ENCODE results near the gene SRBD1.
A peak's percentile ranks its signal among the peaks of the same experiment; 100 is the strongest.

The SRBD1 gene

DNA sequence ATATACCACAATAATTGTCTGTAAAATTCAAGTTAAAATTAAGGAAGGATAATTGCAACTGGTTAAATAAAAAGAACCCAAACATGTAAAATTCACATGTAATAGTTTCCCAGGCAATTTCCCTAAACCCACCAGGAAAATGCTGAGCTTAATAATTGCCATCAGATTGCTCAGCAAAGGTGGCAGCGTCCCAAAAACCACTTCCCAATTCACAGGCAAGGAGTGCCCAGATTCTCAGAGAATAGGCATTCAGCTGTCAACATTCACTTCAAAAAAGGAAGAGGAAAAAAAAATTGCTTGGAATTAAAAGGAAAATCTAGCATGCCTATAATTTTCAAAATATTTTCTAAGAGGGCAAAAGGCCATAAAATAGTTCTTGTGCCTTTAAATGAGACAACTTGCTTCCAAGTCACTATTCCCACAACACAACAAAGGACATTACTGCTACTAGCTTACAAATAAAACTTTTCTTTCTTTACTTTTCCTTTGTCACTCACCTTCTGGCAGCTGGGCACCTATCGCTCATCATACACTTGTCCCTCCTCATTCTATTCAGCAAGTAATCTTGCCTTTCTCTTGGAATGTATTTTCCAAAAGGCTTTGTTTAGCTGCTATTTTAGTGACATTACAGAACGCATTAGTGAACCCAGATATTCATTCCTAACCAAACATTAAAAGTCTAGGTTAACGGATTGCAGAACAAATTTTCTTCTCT is 15.2 kb downstream of the SRBD1 start:
- no peak for DNase-seq (ENCODE audit: low read depth)

GRCh38 chr2:45591073-45591472 is 20.0 kb downstream of the SRBD1 start:
- DNase-seq (ENCODE audit: low read depth), result no peak

GRCh38 chr2:45588158-45588829 is 22.8 kb downstream of the SRBD1 start:
- no peak for DNase-seq (ENCODE audit: low read depth)

GRCh38 chr2:45586600-45586999 is 24.5 kb downstream of the SRBD1 start:
- DNase-seq (ENCODE audit: low read depth), result no peak

DNA sequence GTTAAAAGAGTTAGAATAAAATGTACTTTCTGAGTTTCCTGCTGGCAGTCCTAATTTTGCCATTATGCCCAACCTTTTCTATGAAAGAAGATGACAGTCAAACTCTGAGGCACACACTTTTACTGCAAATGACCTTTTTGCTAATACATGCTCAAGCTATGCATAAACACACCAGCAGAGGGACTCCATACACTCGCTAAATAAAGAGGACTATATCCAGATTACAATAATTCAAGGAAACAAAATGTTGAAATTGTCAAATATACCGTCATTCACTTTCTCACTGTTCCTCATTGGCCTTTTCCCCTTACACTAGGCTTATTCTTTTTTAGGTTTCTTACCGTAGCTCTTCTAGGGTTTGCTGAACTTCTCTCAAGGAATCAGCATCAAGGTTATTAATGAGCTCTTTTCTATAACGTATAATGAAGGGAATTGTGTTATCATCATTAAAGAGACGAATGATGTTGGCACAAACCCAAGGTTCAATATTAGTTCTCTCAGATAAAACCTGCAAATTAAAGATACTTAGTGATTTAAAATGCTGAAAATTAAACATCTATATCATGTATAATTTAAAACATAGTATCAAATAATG is 25.7 kb downstream of the SRBD1 start:
- DNase-seq (ENCODE audit: low read depth), result peak; percentile 57

- DNase-seq (ENCODE audit: low read depth), result no peak
These were observed 27.1 kb downstream of the SRBD1 start for GRCh38 chr2:45583977-45584376.

DNA sequence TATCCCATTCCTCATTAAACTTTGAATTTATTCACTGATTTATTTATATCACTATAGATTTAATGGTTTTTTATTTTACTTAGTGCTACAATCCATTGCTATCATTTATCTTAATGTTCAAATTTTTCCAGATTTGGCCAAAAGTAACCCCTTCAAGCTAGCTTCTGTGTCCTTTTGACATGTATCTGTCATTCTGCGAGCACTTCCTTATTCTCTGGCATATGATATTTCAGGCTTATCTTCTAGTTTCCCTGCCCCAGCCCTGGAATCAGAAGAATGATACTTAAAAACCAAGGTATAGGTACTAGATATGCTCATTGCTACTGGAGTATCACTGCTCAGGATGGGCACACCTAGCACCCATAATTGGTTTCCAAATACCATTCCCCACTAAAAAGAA is 28.5 kb downstream of the SRBD1 start:
- DNase-seq (ENCODE audit: low read depth), result no peak

DNA sequence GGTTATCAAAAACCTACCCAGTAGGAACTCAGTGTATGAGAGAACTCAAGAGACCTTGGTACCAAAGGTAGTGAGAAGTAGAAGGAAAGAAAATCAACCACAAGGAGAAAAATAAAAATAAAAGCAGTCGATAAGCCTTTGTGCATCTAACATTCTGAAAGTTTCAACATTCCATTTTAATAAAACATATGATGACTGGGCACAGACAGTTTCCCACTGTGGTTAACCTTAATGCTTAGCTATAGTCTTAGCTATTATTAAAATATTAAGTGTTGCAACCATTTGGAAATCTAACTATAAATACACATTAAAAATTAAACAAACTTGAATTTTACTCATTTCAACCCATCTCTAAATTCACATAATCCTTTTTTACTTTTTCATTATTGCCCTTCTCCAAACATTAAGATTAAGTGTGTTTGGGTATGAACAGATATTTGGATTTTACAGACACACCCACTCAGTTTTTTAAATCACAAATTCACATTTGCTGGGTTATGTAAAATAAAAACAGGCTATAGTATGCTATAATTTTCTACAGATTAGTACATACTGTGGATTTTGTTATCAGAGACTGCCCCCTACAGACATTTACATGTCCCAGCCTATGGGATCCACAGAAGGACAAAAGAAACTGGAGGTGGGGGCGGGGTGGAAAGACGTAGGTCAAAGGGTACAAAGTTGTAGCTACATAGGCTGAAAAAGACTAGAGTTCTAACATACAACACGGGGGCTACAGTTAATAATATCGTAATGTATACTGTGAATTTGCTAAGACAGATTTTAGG is 32.8 kb downstream of the SRBD1 start:
- peak; percentile 56 for DNase-seq (ENCODE audit: low read depth)

- peak; percentile 55 for DNase-seq (ENCODE audit: low read depth)
These were observed 33.6 kb downstream of the SRBD1 start for GRCh38 chr2:45577441-45577840.

- DNase-seq (ENCODE audit: low read depth), result no peak
These were observed 35.2 kb downstream of the SRBD1 start for GRCh38 chr2:45575881-45576280.

DNA sequence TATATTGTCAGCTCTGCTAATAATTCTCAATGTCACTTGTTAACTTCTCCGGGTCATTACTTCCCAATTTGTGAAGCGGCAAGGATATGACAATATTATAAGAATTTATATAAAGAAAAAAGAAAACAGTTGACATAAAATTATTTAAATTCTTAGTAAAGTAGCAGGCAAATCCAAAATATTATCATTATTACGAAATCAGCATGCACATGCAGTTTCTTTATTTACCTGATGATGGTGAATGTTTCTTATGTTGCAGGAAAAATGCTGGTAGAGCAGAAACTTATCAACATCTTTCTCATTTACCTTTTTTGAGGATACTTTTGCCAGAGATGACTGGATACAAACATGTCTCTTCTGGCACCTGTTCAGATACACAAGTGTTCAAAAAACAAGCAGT is 38.1 kb downstream of the SRBD1 start:
- no peak for DNase-seq (ENCODE audit: low read depth)

DNA sequence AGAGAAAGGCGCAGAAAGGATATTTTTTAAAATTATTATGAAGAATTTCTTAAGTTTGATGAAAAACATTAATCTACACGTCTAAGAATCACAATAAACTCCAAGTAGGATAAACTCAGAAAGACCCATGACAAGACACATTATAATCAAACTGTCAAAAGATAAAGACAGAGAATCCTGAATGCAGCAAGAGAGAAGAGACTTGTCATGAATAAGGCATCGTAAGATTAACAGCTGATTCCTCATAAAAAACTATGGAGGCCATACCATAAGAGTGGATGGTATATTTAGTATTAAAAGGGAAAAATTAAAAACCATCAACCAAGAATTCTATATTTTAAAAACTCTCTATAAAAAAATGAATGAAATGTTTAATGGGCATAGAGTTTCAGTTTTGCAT is 39.1 kb downstream of the SRBD1 start:
- DNase-seq (ENCODE audit: low read depth), result no peak

- no peak for DNase-seq (ENCODE audit: low read depth)
These were observed 40.3 kb downstream of the SRBD1 start for GRCh38 chr2:45570671-45571334.

DNA sequence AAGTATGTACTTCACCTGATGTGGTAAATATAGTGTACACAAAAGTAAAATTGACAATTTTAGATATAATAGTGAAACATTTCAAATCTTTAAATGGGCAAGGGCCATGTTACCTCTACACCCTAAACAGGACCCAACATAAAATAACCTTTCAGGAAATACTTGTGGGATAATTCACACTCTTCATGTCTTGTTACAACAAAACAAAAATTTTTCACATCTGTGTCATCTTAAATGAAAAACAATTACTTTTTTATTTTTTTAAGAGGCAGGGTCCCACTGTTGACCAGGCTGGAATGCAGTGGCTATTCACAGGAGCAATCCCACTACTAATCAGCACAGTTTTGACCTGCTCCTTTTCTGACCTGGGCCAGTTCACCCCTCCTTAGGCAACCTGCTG is 42.1 kb downstream of the SRBD1 start:
- no peak for DNase-seq (ENCODE audit: low read depth)

DNA sequence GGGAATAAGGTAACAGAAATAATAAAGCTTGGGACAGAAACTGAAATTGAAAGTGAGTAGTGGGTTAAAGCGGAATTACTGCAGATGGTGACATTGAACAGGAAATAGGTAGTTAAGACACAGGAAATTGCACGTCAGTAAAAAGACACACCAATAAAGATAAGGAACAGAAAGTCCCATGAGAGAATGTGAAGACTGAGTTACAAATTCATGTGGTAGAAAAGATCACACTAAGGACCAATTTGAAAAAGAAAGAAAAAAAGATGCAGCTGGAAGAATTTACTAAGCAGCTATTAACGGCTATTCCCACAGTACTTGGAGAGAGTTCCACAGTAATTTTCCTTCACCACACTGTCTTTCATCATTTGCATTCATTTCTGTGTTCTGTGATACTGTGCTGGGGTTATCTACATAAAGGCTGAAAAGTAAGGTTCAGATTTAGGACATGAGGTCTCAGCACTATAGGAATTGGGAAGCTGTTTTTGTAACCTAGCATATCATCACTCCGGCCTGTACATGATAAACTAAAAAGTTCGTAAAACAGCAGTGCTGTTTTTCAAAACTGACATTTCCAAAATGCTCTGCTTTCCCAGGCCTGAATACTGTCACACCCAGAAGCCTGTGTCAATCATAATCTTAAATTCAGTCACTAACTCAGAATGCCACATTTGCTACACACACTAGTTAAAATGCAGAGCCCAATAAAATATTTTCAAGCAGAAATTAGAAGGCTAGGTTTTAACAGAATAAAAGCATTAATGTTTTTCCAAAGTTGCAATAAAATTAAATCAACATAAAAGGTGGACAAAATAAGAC is 42.9 kb downstream of the SRBD1 start:
- peak; percentile 13 for DNase-seq (ENCODE audit: low read depth)

GRCh38 chr2:45567288-45567963 is 43.6 kb downstream of the SRBD1 start:
- DNase-seq (ENCODE audit: low read depth), result no peak

GRCh38 chr2:45559436-45559835 is 51.6 kb downstream of the SRBD1 start:
- DNase-seq (ENCODE audit: low read depth), result no peak

DNA sequence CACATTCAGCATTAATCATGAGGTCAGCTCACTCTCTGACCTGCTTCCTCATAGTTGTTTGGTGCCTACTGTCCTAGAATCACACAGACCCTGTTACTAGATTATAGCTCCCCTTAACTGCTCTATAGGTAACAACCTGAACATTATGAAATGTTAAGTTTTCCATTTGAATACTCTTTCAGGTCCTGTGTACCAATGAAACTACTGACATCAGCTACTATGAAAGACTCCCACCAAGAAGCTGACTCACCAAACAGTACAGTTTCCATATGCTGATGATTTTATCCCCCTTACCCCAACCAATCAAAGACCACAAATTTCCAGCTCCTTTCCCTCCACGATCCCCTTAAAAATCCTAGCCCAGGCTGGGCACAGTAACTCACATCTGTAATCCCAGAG is 56.3 kb downstream of the SRBD1 start:
- peak; percentile 58 for DNase-seq (ENCODE audit: low read depth)

DNA sequence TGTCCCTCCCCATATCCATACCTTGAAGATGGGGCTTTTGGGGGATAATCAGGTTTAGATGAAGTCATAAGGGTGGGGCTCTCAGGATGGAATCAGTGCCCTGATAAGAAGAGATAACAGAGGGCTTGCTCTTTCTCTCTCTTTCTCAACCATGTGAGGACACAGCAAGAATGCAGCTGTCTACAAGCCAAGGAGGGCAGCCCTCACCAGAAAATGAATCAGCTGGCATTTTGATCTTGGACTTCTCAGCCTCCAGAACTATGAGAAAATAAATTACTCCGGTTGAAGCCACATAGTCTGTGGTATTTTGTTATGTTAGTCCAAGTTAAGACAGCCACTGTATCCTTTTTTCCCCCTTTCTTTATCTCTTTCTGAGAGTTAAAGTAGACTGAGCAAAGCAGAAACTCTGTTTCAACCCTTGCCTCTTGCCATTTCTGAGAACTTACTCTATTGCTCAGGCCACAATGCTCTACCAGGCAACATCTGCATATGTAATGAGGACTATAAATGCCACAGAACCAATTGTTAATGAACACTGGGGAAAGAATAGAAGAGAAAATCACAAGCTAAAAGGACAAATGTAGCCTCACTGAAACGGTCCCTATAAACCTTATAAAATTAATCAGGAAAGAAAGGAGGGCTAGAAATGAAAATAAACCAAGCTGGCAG is 56.9 kb downstream of the SRBD1 start:
- DNase-seq (ENCODE audit: low read depth), result peak; percentile 95

- DNase-seq (ENCODE audit: low read depth), result no peak
These were observed 59.2 kb downstream of the SRBD1 start for GRCh38 chr2:45551862-45552261.
